Astrocyte of the spinal cord (primary cell): ENCODE measurements around the gene AIFM2.

Experiments used
- DNase-seq: peaks from one replicate; pipeline ENCODE4 v3.0.0; 2011; ENCODE audit warnings: low read depth, low spot score
- H3K4me3 ChIP-seq: 2 replicates; pipeline ENCODE4 v1.5.1; 2011; ENCODE audit warnings: low read depth, mild to moderate bottlenecking, low read length, moderate library complexity
- in situ Hi-C: cut with HindIII; loops from 2 replicates; pipeline ENCODE4 v1.10.0; 2017; ENCODE audit warnings: low sequenced_read_pairs
- TF ChIP-seq, protein P1 (sequence below): IDR thresholded peaks from 2 replicates; pipeline ENCODE4 v1.5.1; 2012; ENCODE audit warnings: low read depth, mild to moderate bottlenecking, low read length, inconsistent platforms

Gene AIFM2

DNA sequence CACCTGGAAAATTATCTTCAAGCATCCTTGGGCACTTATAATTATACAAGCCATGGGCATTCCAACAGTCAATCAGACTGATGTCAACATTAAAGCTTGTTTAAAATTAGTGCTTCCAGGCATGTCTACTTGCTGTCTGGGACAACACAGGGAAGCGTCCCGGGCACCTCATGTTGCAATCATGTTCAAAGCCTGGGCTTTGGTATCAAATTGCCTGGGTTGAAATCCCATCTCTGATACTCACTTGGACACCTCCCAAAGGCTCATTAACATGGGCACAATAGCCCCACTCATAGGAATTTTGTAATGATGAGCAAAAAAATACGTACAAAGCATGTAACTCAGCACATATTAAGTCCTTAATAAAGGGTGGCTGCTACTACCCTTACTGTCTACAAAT, 14.4 kb downstream of the AIFM2 start:
- DNase-seq: no peak
- in situ Hi-C loops: no loop called here
- TF ChIP-seq, protein P1, sequence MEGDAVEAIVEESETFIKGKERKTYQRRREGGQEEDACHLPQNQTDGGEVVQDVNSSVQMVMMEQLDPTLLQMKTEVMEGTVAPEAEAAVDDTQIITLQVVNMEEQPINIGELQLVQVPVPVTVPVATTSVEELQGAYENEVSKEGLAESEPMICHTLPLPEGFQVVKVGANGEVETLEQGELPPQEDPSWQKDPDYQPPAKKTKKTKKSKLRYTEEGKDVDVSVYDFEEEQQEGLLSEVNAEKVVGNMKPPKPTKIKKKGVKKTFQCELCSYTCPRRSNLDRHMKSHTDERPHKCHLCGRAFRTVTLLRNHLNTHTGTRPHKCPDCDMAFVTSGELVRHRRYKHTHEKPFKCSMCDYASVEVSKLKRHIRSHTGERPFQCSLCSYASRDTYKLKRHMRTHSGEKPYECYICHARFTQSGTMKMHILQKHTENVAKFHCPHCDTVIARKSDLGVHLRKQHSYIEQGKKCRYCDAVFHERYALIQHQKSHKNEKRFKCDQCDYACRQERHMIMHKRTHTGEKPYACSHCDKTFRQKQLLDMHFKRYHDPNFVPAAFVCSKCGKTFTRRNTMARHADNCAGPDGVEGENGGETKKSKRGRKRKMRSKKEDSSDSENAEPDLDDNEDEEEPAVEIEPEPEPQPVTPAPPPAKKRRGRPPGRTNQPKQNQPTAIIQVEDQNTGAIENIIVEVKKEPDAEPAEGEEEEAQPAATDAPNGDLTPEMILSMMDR: no peak
- H3K4me3 ChIP-seq: no peak overlapping the region

DNA sequence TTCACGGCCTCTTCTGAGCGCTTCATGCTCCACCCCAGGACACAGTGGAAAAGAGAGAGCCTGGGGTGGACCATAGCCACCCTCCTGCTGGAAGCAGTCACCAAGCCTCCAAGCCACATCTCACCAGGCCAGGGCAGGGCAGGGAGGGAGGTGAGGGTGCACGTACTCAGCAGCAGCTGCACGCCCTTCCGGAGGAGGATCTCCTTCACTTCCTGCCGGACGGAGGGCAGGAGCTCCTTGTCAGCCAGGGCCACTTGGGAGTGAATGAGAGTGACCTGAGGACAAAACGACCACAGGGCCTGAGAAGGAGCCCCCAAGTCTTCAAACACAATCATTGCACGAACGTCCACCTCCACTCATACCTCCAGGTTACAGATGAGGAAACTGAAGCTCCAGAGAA, 15.0 kb downstream of the AIFM2 start:
- TF ChIP-seq, protein P1: no peak
- DNase-seq: no peak
- no peak overlapping the region for H3K4me3 ChIP-seq
- in situ Hi-C loops: no loop called here

DNA sequence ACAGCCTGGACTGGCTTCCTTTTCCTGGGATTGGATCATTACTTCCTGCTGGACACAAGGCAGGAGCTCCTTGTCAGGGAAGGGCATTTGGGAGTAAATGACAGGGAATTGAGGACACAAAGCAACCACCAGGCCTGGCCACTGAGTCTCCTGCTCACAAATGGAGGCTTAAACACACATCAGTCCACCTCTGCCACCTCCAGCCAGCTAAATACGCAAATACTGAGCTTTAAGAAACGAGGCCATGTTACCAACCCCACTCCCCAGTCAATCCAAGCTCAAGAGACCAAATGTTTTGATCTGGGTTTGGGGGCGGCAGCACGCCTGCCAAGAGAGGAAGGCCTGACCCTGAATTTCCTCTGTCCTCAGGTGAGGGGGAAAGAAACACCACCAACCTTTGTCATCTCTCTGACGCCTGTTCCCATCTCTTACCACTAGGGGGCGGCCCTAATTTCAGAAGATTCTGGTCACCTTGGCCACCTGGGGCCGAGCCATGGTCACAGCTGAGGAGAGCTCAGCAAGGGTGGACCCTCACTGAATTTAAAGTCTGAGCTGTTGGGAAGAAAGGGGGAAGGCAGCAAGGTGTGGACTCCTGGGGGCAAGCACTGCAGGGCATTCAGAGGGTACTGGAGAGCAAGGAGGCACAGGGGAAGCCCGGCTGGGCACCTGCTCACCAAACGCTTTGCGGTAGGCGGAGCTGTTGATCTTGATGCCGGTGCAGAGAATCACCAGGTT, 16.5 kb downstream of the AIFM2 start:
- TF ChIP-seq, protein P1: peak; percentile 85
- in situ Hi-C loops: no loop called here
- no peak overlapping the region for H3K4me3 ChIP-seq
- DNase-seq: peak; percentile 12

DNA sequence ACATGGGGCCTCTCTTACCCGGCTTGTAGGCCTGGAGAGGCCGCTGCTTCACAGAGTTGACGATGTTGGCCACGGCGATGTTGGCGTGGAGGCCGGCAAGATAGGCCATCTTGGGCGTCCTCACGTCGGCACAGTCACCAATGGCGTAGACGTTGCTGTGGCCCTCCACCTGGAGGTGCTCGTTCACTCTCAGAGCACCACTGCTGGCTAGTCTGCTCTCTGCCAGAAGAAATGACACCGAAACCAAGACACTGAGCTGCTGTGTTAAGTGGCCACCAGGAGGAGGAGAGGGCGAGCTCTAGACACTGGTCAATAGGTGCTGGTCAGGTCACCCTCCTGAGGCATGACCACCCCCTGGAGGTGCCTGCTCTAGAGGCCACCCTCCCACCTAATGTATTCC, 17.7 kb downstream of the AIFM2 start:
- no peak overlapping the region for H3K4me3 ChIP-seq
- no peak for DNase-seq
- in situ Hi-C loops: no loop called here
- TF ChIP-seq, protein P1: no peak

DNA sequence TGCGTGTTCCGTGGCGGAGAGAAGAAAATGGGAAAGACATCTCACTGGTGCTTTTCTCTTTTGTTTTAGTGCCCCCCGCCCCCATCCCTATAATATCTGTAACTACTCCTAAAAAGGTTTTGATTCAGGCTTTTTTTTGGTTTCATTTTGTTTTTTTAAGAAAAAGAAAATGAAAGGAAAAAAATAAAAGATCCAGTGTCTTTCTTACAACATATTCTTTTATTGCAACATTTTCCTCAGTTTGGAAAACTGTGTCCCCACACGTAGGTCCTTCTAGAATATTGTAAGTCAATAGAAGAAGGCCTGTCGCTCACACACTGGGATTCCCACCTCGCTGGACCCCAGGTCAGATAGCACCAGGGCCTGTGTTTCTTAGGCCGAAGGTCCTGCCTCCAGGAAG, 20.6 kb downstream of the AIFM2 start:
- in situ Hi-C loops: no loop called here
- H3K4me3 ChIP-seq: no peak overlapping the region
- DNase-seq: no peak
- TF ChIP-seq, protein P1: no peak

DNA sequence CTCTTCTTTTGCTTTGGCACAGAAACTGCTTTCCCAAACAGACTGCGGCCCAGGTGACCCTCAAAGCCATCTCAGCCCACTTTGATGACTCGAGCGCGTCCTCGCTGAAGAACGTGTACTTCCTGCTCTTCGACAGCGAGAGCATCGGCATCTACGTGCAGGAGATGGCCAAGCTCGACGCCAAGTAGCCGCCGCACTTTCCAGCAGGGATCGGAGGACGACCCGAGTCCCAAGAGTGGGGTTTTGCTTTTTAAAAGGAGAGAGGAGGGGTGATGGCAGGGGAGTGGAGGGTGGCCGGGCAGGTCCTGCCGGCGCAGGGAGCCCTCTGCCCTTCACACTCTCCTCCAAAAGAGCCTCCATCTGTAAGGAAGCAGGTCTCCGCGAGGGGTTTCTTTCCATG, 21.1 kb downstream of the AIFM2 start:
- H3K4me3 ChIP-seq: no peak overlapping the region
- TF ChIP-seq, protein P1: no peak
- DNase-seq: no peak
- in situ Hi-C loops: no loop called here
